SK-N-SH treated with all-trans-retinoic acid at 6 μM for 48 hours (cell line): ENCODE measurements around the gene TMEM229B.
"Not testable (repeated sequence)": the region's sequence is repeated elsewhere in the genome, so short reads cannot be mapped to it uniquely, and the experiment has no call there.

Experiments
- ATAC-seq: fragments of 200-7000 bp; cut with Tn5 transposase; 3 replicates; pipeline ENCODE4 v1.9.1; 2020; ENCODE audit warnings: mild to moderate bottlenecking, moderate library complexity
- ARNTL ChIP-seq: fragments of 450-650 bp; formaldehyde crosslinking; IDR thresholded peaks from 2 replicates; pipeline ENCODE4 v1.5.0; 2020; ENCODE audit warnings: low read depth, mild to moderate bottlenecking, moderate library complexity, borderline replicate concordance
- ESRRG ChIP-seq: fragments of 250-450 bp; sonication (Bioruptor Pico); IDR thresholded peaks from 2 replicates; pipeline ENCODE4 v1.6.1; 2021; ENCODE audit warnings: mild to moderate bottlenecking
- GLIS3 ChIP-seq: fragments of 250-450 bp; sonication (Bioruptor Pico); IDR thresholded peaks from 2 replicates; pipeline ENCODE4 v1.5.0; 2020; ENCODE audit warnings: mild to moderate bottlenecking, moderate library complexity
- ISL1 ChIP-seq: fragments of 250-450 bp; sonication (Bioruptor Pico); IDR thresholded peaks from 2 replicates; pipeline ENCODE4 v2.1.2; 2022; ENCODE audit warnings: mild to moderate bottlenecking, moderate library complexity
- PPARA ChIP-seq: fragments of 250-450 bp; sonication (Bioruptor Pico); IDR thresholded peaks from 2 replicates; pipeline ENCODE4 v1.5.0; 2020; ENCODE audit warnings: mild to moderate bottlenecking, borderline replicate concordance
- RARB ChIP-seq: fragments of 250-450 bp; sonication (Bioruptor Pico); IDR thresholded peaks from 2 replicates; pipeline ENCODE4 v1.8.0; 2021; ENCODE audit warnings: mild to moderate bottlenecking, moderate library complexity
- SNAI2 ChIP-seq: fragments of 250-450 bp; sonication (Bioruptor Pico); IDR thresholded peaks from 2 replicates; pipeline ENCODE4 v1.5.0; 2020; ENCODE audit warnings: mild to moderate bottlenecking, moderate library complexity
- TCF4 ChIP-seq: fragments of 250-450 bp; sonication (Bioruptor Pico); IDR thresholded peaks from 2 replicates; pipeline ENCODE4 v1.8.0; 2021; ENCODE audit warnings: mild to moderate bottlenecking, moderate library complexity, borderline replicate concordance
- TOX ChIP-seq: fragments of 250-450 bp; sonication (Bioruptor Pico); IDR thresholded peaks from 2 replicates; pipeline ENCODE4 v1.8.0; 2021; ENCODE audit warnings: mild to moderate bottlenecking, moderate library complexity, borderline replicate concordance
- ZFP3 ChIP-seq: fragments of 250-450 bp; sonication (Bioruptor Pico); IDR thresholded peaks from 2 replicates; pipeline ENCODE4 v1.5.0; 2020; ENCODE audit warnings: mild to moderate bottlenecking, moderate library complexity
- ZFP30 ChIP-seq: fragments of 450-650 bp; formaldehyde crosslinking; IDR thresholded peaks from 2 replicates; pipeline ENCODE4 v1.5.0; 2022; ENCODE audit warnings: mild to moderate bottlenecking, moderate library complexity
- ZNF565 ChIP-seq: fragments of 450-650 bp; formaldehyde crosslinking; conservative IDR thresholded peaks from 2 replicates; pipeline ENCODE4 v1.5.0; 2020; ENCODE audit warnings: low read depth, mild to moderate bottlenecking, moderate library complexity
- ZNF70 ChIP-seq: fragments of 450-650 bp; formaldehyde crosslinking; IDR thresholded peaks from 2 replicates; pipeline ENCODE4 v1.5.0; 2020; ENCODE audit warnings: mild to moderate bottlenecking, moderate library complexity
- ZNF8 ChIP-seq: fragments of 450-650 bp; formaldehyde crosslinking; IDR thresholded peaks from 2 replicates; pipeline ENCODE4 v1.5.0; 2020; ENCODE audit warnings: mild to moderate bottlenecking, moderate library complexity
- TF ChIP-seq, protein P1 (sequence below): fragments of 250-450 bp; sonication (Bioruptor Pico); IDR thresholded peaks from 2 replicates; pipeline ENCODE4 v1.8.0; 2021; ENCODE audit warnings: low read depth, mild to moderate bottlenecking, moderate library complexity, borderline replicate concordance
- TF ChIP-seq, protein P2 (sequence below): fragments of 250-450 bp; sonication (Bioruptor Pico); IDR thresholded peaks from 2 replicates; pipeline ENCODE4 v1.5.1; 2021; ENCODE audit warnings: mild to moderate bottlenecking, moderate library complexity
- TF ChIP-seq, protein P3 (sequence below): fragments of 250-450 bp; sonication (Bioruptor Pico); IDR thresholded peaks from 2 replicates; pipeline ENCODE4 v1.8.0; 2020; ENCODE audit warnings: mild to moderate bottlenecking, moderate library complexity, borderline replicate concordance
- TF ChIP-seq, protein P4 (sequence below): fragments of 250-450 bp; sonication (Bioruptor Pico); IDR thresholded peaks from 2 replicates; pipeline ENCODE4 v1.5.1; 2020; ENCODE audit warnings: low read depth, mild to moderate bottlenecking, moderate library complexity

Gene TMEM229B

DNA sequence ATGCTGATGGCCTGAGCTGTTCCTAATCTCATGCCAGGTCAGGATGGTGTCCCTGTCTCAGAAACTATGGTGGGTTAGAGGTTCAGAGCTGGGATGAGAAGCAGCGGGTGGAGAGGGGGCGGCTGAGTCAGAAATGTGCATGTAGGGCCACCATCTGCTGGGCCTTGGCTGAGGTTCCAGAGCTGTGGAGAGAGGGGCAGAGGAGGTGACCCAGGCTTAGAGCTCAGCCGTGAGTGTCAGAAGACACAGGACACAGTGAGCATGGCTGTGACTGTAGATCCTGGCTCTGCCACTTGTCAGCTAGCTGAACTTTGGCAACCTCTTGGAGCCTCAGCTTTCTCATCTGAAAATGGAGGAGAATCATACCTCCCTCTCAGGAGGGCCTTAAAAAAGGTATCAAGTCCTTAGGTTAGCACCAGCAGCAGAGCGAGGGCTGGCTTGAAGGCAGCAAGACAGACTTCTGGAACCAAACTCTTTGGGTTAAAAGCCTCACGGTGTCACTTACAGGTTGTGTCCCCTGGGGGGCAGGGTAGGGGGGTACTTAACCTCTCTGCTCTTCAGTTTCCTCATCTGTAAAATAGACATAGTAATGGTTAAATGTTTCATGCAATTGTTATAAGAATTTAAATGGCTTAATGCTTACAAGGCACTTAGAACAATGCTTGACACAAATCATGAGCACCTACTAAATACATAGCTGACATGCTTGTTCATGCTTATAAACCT is 34.8 kb downstream of the TMEM229B start:
- TF ChIP-seq ARNTL (no peak), ZNF565 (CRISPR knock-in tag) (no peak)
- ATAC-seq, result no peak

DNA sequence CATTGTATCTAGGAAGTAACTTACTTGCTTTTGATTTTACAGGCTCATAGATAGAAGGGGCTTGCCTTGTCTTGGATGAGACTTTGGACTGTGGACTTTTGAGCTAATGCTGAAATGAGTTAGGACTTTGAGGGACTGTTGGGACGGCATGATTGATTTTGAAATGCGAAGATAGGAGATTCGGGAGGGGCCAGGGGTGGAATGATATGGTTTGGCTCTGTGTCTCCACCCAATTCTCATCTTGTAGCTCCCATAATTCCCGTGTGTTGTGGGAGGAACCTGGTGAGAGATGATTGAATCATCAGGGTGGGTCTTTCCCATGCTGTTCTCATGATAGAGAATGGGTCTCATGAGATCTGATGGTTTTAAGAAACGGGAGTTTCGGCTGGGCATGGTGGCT is 36.9 kb downstream of the TMEM229B start:
- not testable (repeated sequence) for ATAC-seq

DNA sequence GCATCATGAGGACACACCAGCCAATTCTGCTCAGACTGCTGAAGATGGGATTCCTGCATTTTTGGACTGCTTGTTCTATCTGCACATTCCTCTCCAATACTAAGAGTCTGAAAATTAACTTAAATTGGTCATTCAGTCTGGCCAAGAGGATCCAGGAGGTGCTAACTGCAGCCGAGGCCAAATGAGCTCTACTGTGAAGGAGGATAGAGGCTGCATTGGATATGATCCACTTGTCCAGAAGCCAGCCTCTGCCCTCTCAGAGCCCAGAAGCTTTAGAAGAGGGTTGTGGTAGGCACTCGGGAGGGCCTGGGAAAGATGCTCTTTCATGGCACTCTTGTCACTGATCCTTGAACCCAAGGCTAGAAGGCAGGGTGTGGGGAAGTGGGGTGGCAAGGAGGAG is 39.4 kb downstream of the TMEM229B start:
- TF ChIP-seq ZNF565 (CRISPR knock-in tag) (no peak), ZFP3 (CRISPR knock-in tag) (no peak), SNAI2 (no peak), PPARA (CRISPR knock-in tag) (no peak)
- TF ChIP-seq, all 23 proteins: peak for 0
- no peak for ATAC-seq

DNA sequence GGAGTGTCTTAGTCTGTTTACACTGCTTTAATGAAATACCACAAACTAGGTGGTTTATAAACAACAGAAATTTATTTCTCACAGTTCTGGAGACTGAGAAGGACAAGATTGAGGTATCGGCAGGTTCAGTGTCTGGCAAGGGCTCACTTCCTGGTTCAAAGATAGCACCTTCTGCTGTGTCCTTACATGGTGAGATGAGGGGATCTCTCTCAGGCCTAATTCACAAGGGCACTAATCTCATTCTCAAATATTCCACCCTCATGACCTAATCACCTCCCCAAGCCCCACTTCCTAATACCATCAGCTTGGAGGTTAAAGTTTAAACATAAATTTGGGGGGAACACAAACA is 41.5 kb downstream of the TMEM229B start:
- TF ChIP-seq, protein P1, sequence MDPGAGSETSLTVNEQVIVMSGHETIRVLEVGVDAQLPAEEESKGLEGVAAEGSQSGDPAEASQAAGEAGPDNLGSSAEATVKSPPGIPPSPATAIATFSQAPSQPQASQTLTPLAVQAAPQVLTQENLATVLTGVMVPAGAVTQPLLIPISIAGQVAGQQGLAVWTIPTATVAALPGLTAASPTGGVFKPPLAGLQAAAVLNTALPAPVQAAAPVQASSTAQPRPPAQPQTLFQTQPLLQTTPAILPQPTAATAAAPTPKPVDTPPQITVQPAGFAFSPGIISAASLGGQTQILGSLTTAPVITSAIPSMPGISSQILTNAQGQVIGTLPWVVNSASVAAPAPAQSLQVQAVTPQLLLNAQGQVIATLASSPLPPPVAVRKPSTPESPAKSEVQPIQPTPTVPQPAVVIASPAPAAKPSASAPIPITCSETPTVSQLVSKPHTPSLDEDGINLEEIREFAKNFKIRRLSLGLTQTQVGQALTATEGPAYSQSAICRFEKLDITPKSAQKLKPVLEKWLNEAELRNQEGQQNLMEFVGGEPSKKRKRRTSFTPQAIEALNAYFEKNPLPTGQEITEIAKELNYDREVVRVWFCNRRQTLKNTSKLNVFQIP, result no peak
- TF ChIP-seq ZNF8, result no peak
- no peak for ATAC-seq

DNA sequence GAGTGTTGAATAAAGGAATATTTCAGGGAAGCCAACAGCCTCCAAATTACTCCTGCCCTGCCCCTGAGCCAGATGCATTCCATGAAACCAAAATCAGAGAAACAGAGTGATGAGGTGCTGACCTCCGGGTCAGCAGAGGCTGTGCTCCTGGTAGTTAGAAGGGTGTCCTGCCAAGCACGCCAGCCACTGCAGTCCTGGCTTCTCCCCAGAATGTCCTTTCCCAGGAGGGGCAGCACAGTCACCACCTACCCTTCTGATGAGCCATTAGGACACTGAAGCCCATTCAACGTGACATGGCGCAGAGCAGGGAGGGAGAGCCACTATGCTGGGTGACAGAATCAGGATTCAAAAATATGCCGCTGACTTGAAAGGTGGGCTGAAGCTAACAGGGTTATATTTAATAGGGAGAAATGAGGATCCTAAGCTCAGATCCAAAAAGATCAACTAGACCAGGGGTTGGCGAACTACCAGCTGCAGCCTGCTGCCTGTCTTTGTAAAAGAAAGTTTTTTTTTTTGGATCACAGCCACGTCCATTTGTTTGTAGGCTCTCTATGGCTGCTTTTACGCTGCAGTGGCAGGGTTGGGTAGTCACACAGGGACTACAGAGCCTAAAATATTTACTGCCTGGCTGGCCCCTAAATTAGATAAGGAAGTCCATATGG is 42.0 kb downstream of the TMEM229B start:
- ATAC-seq, result no peak
- no peak for TF ChIP-seq GLIS3 (CRISPR knock-in tag)
- no peak for TF ChIP-seq ISL1
- TF ChIP-seq ZNF8, result no peak
- no peak for TF ChIP-seq PPARA (CRISPR knock-in tag)
- TF ChIP-seq TCF4 (CRISPR knock-in tag), result no peak
- TF ChIP-seq, protein P2, sequence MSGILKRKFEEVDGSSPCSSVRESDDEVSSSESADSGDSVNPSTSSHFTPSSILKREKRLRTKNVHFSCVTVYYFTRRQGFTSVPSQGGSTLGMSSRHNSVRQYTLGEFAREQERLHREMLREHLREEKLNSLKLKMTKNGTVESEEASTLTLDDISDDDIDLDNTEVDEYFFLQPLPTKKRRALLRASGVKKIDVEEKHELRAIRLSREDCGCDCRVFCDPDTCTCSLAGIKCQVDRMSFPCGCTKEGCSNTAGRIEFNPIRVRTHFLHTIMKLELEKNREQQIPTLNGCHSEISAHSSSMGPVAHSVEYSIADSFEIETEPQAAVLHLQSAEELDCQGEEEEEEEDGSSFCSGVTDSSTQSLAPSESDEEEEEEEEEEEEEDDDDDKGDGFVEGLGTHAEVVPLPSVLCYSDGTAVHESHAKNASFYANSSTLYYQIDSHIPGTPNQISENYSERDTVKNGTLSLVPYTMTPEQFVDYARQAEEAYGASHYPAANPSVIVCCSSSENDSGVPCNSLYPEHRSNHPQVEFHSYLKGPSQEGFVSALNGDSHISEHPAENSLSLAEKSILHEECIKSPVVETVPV (CRISPR knock-in tag), result no peak
- no peak for TF ChIP-seq ZFP30 (CRISPR knock-in tag)
- TF ChIP-seq, protein P3, sequence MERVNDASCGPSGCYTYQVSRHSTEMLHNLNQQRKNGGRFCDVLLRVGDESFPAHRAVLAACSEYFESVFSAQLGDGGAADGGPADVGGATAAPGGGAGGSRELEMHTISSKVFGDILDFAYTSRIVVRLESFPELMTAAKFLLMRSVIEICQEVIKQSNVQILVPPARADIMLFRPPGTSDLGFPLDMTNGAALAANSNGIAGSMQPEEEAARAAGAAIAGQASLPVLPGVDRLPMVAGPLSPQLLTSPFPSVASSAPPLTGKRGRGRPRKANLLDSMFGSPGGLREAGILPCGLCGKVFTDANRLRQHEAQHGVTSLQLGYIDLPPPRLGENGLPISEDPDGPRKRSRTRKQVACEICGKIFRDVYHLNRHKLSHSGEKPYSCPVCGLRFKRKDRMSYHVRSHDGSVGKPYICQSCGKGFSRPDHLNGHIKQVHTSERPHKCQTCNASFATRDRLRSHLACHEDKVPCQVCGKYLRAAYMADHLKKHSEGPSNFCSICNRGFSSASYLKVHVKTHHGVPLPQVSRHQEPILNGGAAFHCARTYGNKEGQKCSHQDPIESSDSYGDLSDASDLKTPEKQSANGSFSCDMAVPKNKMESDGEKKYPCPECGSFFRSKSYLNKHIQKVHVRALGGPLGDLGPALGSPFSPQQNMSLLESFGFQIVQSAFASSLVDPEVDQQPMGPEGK (CRISPR knock-in tag), result no peak
- TF ChIP-seq ZNF70 (CRISPR knock-in tag), result no peak
- TF ChIP-seq, protein P4, sequence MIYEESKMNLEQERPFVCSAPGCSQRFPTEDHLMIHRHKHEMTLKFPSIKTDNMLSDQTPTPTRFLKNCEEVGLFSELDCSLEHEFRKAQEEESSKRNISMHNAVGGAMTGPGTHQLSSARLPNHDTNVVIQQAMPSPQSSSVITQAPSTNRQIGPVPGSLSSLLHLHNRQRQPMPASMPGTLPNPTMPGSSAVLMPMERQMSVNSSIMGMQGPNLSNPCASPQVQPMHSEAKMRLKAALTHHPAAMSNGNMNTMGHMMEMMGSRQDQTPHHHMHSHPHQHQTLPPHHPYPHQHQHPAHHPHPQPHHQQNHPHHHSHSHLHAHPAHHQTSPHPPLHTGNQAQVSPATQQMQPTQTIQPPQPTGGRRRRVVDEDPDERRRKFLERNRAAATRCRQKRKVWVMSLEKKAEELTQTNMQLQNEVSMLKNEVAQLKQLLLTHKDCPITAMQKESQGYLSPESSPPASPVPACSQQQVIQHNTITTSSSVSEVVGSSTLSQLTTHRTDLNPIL, result no peak
- TF ChIP-seq ZNF565 (CRISPR knock-in tag), result no peak
- TF ChIP-seq ESRRG (CRISPR knock-in tag), result no peak
- TF ChIP-seq RARB (CRISPR knock-in tag), result no peak
- no peak for TF ChIP-seq TOX (CRISPR knock-in tag)
- TF ChIP-seq SNAI2, result no peak
- TF ChIP-seq, protein P1, result no peak
